ENCODE results near the gene ANGPTL3.
"Not testable (repeated sequence)": the region's sequence is repeated elsewhere in the genome, so short reads cannot be mapped to it uniquely, and the experiment has no call there.

GRCh38 chr1:62571517-62571916 lies 25.8 kb upstream of the ANGPTL3 start:
- TF ChIP-seq CTCF (IDR thresholded peaks at IDR 0.05 in 8 of 11, conservative IDR thresholded peaks at IDR 0.05 in 3 of 11); POLR2A (IDR thresholded peaks at IDR 0.05): not testable (repeated sequence)

Measured in spleen (tissue), 7 donors.